Amniotic stem cell (primary cell): ENCODE measurements around the gene PKHD1.
"Not testable (repeated sequence)": the region's sequence is repeated elsewhere in the genome, so short reads cannot be mapped to it uniquely, and the experiment has no call there.

ENCODE experiments used
- DNase-seq: peaks from one replicate; lab custom pipeline; 2025; lab: John Stamatoyannopoulos, UW

The PKHD1 gene

DNA sequence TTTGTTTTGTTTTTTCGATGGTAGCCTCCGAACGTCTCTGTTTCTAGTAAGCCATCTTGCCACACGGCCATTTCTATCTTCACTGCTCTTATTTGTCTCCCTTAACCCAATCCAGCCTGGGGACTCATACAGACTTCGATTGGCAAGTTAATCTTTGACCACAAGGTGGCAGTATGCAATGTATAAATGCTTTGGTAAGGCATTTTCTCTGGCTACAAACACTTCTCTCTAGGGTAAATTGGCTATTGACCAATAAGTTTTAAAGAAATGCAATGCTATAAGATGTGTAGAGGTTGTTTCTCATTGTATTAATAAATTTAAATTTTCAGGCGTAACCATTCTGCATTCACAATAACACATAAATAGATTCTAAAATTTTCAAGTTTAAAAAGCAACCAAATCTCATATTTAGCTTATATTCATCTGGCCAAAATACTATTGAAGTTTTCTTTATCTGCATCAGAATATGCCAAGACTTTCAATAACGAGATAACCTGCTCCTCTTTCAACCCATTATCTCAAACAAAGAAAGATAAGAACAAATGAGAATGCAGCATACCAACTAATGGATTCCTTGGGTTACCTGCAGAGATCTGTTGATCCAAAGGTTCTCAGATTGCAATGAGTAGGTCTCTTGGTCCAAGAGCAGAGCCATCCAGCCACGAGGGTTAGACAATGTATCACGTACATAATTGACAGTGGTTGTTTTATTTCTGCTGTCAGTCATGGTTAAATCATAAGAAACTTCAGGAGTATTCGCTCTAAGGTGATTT lies 231.9 kb downstream of the PKHD1 start:
- DNase-seq: peak; percentile 15

GRCh38 chr6:51854876-51855275 lies 232.5 kb downstream of the PKHD1 start:
- no peak for DNase-seq

DNA sequence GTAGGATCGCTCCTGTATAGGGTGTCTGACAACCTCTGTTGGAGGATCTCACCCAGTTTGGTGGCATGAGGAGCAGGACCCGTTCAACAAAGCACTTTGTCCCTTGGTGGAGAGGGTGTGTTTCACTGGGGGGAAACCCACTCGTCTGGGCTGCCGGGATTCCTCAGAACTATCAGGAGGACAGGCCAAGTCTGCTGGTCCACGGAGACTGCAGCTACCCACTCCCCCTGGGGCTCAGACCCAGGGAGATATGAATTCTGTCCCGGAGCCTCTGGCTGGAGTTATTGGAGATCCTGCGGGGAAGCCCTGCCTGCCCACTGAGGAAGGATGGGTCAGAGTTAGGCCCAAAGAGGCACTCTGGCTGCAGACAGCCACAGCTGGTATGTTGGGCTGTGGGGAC lies 233.1 kb downstream of the PKHD1 start:
- no peak for DNase-seq

GRCh38 chr6:51853109-51853508 lies 234.3 kb downstream of the PKHD1 start:
- not testable (repeated sequence) for DNase-seq

- DNase-seq: no peak
Measured at GRCh38 chr6:51846531-51846930, 240.9 kb downstream of the PKHD1 start.

DNA sequence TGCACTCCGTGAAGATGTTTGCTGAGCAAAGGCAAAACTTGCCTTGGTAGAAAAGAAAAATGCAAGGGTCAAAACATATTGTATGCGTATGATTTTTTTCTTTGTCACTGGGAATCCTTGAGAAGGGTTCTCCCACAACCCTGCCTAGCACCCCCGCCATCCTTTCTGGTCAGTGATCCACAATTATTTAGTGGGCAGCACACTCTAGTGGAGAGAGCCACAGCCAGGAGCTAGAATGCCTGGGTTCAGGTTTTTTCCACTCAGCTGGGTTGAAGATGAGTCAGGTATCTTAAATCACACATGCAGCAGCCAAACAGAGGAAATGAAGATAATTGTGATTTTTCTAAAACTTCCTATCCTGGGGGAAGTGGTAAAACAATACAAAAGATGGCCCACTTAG lies 243.1 kb downstream of the PKHD1 start:
- no peak for DNase-seq

- no peak for DNase-seq
Measured at GRCh38 chr6:51843456-51844056, 243.9 kb downstream of the PKHD1 start.

- no peak for DNase-seq
Measured at GRCh38 chr6:51842804-51843378, 244.5 kb downstream of the PKHD1 start.

- DNase-seq: no peak
Measured at GRCh38 chr6:51842061-51842803, 245.2 kb downstream of the PKHD1 start.

GRCh38 chr6:51841626-51842025 lies 245.8 kb downstream of the PKHD1 start:
- no peak for DNase-seq

DNA sequence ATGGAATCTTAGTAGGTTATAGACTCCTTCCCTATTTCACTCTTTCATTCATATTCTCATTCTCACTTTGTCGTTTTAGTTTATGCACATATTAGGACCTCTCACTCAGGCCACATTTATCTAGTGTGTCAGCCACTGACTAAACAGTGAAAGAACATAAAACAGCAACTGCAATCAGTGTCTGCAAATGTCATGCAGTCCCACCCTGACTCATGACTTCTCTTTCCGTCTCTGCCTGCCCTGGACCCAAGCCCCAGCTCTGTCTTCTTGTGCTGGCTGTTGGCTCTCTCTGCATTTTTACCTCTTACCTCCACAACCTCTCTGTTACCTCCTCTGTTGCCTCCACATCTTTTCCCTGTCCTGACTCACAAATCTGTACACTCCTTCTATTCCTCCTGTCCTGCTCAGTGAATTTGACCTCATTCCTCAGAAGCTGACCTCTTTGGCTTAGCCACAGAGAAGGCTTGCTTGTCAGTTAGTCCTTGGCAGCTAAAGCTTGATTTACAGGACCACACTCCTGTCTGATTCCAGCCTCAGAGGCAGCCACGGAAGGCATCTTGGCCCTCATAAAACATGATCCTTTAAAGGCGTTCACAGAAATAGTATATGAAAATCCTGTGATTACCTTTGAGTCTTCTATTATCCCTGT lies 247.6 kb downstream of the PKHD1 start:
- no peak for DNase-seq

DNA sequence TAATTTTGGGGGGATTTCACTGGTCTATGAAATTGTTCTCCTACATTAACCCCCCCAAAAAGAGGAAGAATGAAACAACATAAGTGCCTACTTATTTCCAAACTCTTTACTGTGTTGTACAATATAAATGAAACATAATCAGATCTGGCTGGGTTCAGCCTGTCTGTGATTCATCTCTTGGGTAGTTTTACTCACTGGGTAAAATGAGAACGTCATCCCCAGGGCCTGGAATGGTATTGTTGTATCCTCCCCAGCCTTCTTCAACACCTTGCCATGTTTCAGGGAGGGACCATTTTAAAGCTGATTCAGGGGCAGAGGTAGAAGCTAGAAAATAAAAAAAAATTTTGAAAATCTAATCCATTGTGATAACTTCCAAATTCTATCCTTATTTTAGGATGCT lies 256.7 kb downstream of the PKHD1 start:
- no peak for DNase-seq

DNA sequence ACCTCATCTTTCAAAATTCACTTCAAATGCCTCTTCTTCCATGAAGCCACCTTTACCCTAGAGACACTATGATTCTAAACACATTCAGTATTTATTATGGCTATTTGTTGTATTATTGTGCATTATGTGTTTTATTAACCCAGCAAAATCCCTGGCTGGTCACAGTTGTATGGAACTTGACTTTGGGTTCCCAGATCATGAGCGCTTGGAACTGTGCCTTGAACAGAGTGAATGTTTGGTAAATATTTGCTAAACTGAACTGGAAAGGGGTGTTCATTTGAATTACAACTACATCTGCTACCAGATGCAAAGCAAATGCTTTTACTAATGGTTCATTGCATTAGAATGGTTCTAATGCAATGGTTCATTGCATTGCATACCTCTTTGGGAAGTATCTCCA lies 259.8 kb downstream of the PKHD1 start:
- DNase-seq: no peak

DNA sequence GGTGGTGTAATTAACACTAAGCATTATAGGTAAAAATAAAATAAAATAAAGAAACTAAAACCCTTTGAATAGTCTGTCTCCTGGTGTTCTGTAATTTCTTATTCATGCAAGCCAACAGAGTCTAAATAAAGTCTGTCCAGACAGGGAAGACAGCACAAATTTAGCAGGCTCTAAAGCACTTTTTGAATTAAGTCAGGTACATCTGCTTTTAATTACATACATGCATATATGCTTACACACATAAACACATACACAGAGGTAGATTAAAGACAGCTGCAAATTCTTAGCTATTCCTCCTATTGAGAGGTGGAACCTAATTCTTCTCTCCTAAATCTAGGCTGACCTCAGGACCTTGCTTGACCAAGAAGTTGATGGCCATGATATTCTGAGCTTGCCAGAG lies 262.5 kb downstream of the PKHD1 start:
- no peak for DNase-seq

- no peak for DNase-seq
Measured at GRCh38 chr6:51820555-51820954, 266.9 kb downstream of the PKHD1 start.

GRCh38 chr6:51818520-51819022 lies 268.8 kb downstream of the PKHD1 start:
- DNase-seq: no peak

DNA sequence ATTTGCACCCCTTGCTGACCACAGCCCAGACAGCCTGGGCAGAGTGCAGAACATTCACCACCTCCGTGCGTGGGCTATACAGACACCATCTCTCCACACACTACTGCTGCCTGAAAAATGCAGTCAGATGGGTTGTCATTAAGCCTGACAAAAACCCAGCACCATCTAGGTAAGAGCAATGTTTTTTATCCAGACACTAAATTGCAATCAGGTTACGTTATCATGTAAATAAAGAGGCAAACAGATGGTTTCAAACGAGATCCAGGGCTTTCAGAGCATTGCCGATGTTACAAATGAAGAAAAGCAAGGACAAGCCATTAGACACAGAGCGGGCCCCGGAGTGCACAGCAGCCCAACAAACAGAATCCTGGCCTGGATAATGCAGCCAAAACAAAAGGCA lies 269.6 kb downstream of the PKHD1 start:
- no peak for DNase-seq

GRCh38 chr6:51814418-51814817 lies 273.0 kb downstream of the PKHD1 start:
- DNase-seq: no peak

DNA sequence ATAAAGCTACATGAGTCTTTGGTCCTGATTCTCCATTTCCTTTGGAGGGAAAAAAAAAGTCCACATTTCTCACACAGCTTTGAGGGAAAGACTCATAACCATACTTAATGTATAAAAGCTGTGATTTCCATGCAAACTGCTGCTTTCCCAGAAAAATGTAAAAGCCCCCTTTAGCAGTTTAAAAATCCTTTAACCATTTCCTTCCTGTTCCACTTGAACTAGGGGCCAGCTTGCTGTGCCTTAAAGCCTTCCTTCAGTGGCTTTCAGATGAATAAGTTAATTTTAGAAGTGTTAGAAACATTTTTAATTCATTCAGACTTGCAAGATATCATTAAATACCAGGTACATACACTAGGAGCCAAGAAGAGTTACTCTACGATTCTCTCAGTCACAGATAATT lies 273.5 kb downstream of the PKHD1 start:
- no peak for DNase-seq

GRCh38 chr6:51812231-51812630 lies 275.2 kb downstream of the PKHD1 start:
- DNase-seq: no peak

GRCh38 chr6:51805517-51805916 lies 281.9 kb downstream of the PKHD1 start:
- DNase-seq: no peak

GRCh38 chr6:51800603-51801002 lies 286.8 kb downstream of the PKHD1 start:
- DNase-seq: no peak
